AML-193 (cell line): Measurements from ENCODE around the gene RALGPS2.

Experiments
- DNase-seq, 2 experiments: peaks; one replicate each; lab custom pipeline; 2025; lab: John Stamatoyannopoulos, UW

RALGPS2 gene

GRCh38 chr1:178867670-178868069 lies 142.6 kb downstream of the RALGPS2 start:
- DNase-seq, result peak in 1 of 2 experiments; percentile 7

GRCh38 chr1:178868706-178869105 lies 143.7 kb downstream of the RALGPS2 start:
- no peak for DNase-seq

- DNase-seq, result no peak
Measured at GRCh38 chr1:178869119-178869697, 144.2 kb downstream of the RALGPS2 start.

GRCh38 chr1:178870221-178870620 lies 145.2 kb downstream of the RALGPS2 start:
- DNase-seq, result no peak

GRCh38 chr1:178870944-178871343 lies 145.9 kb downstream of the RALGPS2 start, which contains the start of gene ANGPTL1:
ANGPTL1 (minus strand) TSS chr1:178871077; CDS start chr1:178865776, 5,301 bp downstream.
- no peak for DNase-seq

GRCh38 chr1:178871551-178872320 lies 146.7 kb downstream of the RALGPS2 start:
- no peak for DNase-seq

GRCh38 chr1:178874966-178875365 lies 149.9 kb downstream of the RALGPS2 start:
- DNase-seq, result no peak

GRCh38 chr1:178875936-178876335 lies 150.9 kb downstream of the RALGPS2 start:
- no peak for DNase-seq

- DNase-seq, result no peak
Measured at GRCh38 chr1:178877896-178878295, 152.9 kb downstream of the RALGPS2 start.

GRCh38 chr1:178881950-178882349 lies 156.9 kb downstream of the RALGPS2 start:
- DNase-seq, result no peak

GRCh38 chr1:178885869-178886268 lies 160.8 kb downstream of the RALGPS2 start:
- no peak for DNase-seq

GRCh38 chr1:178886551-178886950 lies 161.5 kb downstream of the RALGPS2 start:
- DNase-seq, result no peak

GRCh38 chr1:178895928-178896327 lies 170.9 kb downstream of the RALGPS2 start:
- DNase-seq, result no peak

- no peak for DNase-seq
Measured at GRCh38 chr1:178898401-178898800, 173.4 kb downstream of the RALGPS2 start.

GRCh38 chr1:178899402-178899801 lies 174.4 kb downstream of the RALGPS2 start:
- DNase-seq, result no peak

- no peak for DNase-seq
Measured at GRCh38 chr1:178901482-178902125, 176.6 kb downstream of the RALGPS2 start.

GRCh38 chr1:178908358-178908757 lies 183.3 kb downstream of the RALGPS2 start:
- DNase-seq, result no peak

GRCh38 chr1:178910023-178910422 lies 185.0 kb downstream of the RALGPS2 start:
- no peak for DNase-seq

GRCh38 chr1:178912597-178912996 lies 187.6 kb downstream of the RALGPS2 start:
- DNase-seq, result no peak

GRCh38 chr1:178916448-178917174 lies 191.6 kb downstream of the RALGPS2 start:
- DNase-seq, result no peak

GRCh38 chr1:178918308-178918707 lies 193.3 kb downstream of the RALGPS2 start:
- DNase-seq, result no peak

- DNase-seq, result no peak
Measured at GRCh38 chr1:178918955-178919354, 193.9 kb downstream of the RALGPS2 start.
